ENCODE measurements around the gene PFKFB2.

The PFKFB2 gene

DNA sequence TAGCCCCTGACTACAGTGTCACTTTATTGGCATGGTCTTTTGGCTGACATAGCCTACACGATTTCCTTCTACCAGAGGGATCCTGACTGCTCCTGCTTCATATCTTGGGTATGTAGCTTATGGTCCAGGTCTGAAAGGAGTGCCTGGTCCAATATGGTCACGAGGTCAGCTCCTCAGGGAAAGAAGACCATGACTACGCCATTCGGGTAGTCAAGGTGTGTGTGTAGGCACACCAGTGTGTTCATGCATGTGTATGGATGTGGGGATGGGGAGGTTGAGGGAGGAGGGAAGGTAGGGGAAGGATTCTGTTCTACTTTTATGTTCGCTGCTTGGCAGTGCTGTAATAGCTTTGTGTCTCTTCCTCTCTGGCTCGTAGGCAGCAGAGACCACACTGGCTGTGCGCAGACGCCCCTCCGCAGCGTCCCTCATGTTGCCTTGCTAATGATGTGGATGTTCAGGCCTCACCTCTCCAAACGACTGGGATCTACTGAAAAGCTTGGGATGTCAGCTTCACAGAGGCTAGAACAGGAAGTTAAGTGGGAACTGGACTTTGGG, 25.6 kb downstream of the PFKFB2 start:
- H3K4me2 ChIP-seq, result no peak overlapping the region
- H3K9ac ChIP-seq, result no peak overlapping the region
- H3K27me3 ChIP-seq, result no peaks in the 10 kb centered on the region
- H3K27ac ChIP-seq, result no peak overlapping the region
- no peak for TF ChIP-seq Cebpa-rat (IDR thresholded peaks at IDR 0.05)
- no peaks in the 10 kb centered on the region for H4K20me1 ChIP-seq
- no peak overlapping the region for H3K4me3 ChIP-seq
- no peaks in the 10 kb centered on the region for H3K9me3 ChIP-seq (replicated peaks in 1 of 11)
- H3K36me3 ChIP-seq, result no peaks in the 10 kb centered on the region
- H3K4me1 ChIP-seq, result no peaks in the 10 kb centered on the region

GRCh38 chr1:207079706-207080241, 26.7 kb downstream of the PFKFB2 start:
- H3K27ac ChIP-seq, result no peak overlapping the region
- H3K9me3 ChIP-seq (replicated peaks in 1 of 11), result no peaks in the 10 kb centered on the region
- TF ChIP-seq Cebpa-rat (IDR thresholded peaks at IDR 0.05), result no peak
- H3K4me2 ChIP-seq, result no peak overlapping the region
- peaks cover 0 to 6% (median 0%) of the 10 kb centered on the region in 10 experiments; a peak in 5 of 20 replicates for H3K4me1 ChIP-seq
- H3K4me3 ChIP-seq, result no peak overlapping the region
- H3K36me3 ChIP-seq, result no peaks in the 10 kb centered on the region
- H3K27me3 ChIP-seq, result no peaks in the 10 kb centered on the region
- no peak overlapping the region for H3K9ac ChIP-seq
- H4K20me1 ChIP-seq, result no peaks in the 10 kb centered on the region

DNA sequence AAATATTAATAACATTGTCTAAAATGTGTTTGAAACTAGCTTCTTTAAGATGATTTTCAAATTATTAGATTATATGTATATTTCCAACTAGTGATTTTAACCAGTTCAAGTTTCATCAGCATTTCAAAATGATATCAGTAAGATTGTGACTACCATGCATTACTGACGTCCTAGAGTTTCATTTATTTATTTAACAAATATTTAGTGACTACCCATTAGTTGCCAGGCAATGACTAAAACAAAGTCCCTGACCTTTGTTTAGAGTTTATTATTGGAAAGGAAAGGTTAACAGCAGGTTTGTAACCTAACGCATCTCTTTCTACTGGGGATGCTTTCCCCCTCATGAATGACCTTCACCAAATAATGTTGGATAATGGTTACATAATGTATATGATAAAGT, 28.0 kb downstream of the PFKFB2 start:
- Histone ChIP-seq H3K4me3 (no peak overlapping the region), H3K9ac (no peak overlapping the region), H3K27me3 (no peaks in the 10 kb centered on the region), H3K4me2 (no peak overlapping the region), H3K9me3 (replicated peaks in 1 of 11) (no peaks in the 10 kb centered on the region), H3K4me1 (peaks cover 0 to 18% (median 0%) of the 10 kb centered on the region in 10 experiments; a peak in 6 of 20 replicates), H4K20me1 (no peaks in the 10 kb centered on the region), H3K36me3 (no peaks in the 10 kb centered on the region), H3K27ac (no peak overlapping the region)
- no peak for TF ChIP-seq Cebpa-rat (IDR thresholded peaks at IDR 0.05)

DNA sequence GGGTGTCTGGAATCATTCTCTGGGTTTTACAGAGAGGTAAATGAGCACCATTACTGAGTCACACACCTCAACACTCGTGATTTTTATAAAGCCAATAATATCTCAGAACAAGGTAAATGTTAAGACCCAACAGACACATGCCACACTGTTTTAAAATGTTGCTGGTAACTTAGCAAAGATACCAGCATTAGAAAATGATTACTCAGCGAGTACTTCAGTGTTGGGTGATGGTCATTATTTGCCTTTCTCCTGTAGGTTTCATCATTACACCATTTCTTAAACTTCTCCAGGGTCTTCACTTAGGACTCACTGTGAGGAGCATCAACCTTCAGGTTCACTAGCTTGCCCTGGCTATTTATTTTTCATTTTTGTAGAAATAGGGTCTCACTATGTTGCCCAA, 28.7 kb downstream of the PFKFB2 start:
- Histone ChIP-seq H3K36me3 (no peaks in the 10 kb centered on the region), H3K9me3 (replicated peaks in 1 of 11) (no peaks in the 10 kb centered on the region), H4K20me1 (no peaks in the 10 kb centered on the region), H3K9ac (no peak overlapping the region), H3K4me3 (no peak overlapping the region), H3K27ac (no peak overlapping the region), H3K4me2 (no peak overlapping the region), H3K4me1 (peaks cover 0 to 19% (median 0%) of the 10 kb centered on the region in 10 experiments; a peak in 6 of 20 replicates), H3K27me3 (no peaks in the 10 kb centered on the region)
- no peak for TF ChIP-seq Cebpa-rat (IDR thresholded peaks at IDR 0.05)

GRCh38 chr1:207084232-207084631, 31.2 kb downstream of the PFKFB2 start:
- TF ChIP-seq Cebpa-rat (IDR thresholded peaks at IDR 0.05), result no peak
- Histone ChIP-seq H4K20me1 (no peaks in the 10 kb centered on the region), H3K4me3 (no peak overlapping the region), H3K36me3 (no peaks in the 10 kb centered on the region), H3K27me3 (no peaks in the 10 kb centered on the region), H3K4me1 (peaks cover 6 to 27% (median 7%) of the 10 kb centered on the region in 10 experiments; a peak in 18 of 20 replicates), H3K4me2 (peak overlapping the region in 2 of 11 experiments; percentile 25 to 57; a peak in 1 of 22 replicates), H3K9me3 (replicated peaks in 1 of 11) (no peaks in the 10 kb centered on the region), H3K27ac (no peak overlapping the region), H3K9ac (no peak overlapping the region)

- Histone ChIP-seq H3K9ac (no peak overlapping the region), H3K27ac (no peak overlapping the region), H3K36me3 (no peaks in the 10 kb centered on the region), H3K4me2 (peak overlapping the region in 3 of 11 experiments; percentile 25 to 57 (median 36); a peak in 5 of 22 replicates), H3K27me3 (no peaks in the 10 kb centered on the region), H3K4me3 (no peak overlapping the region), H4K20me1 (no peaks in the 10 kb centered on the region), H3K9me3 (replicated peaks in 1 of 11) (no peaks in the 10 kb centered on the region), H3K4me1 (peaks cover 10 to 32% (median 12%) of the 10 kb centered on the region in 10 experiments; a peak in 18 of 20 replicates)
- TF ChIP-seq Cebpa-rat (IDR thresholded peaks at IDR 0.05), result no peak
These were observed 31.7 kb downstream of the PFKFB2 start for GRCh38 chr1:207084701-207085180.

GRCh38 chr1:207085887-207086286, 32.8 kb downstream of the PFKFB2 start:
- no peaks in the 10 kb centered on the region for H4K20me1 ChIP-seq
- peaks cover 10 to 39% (median 14%) of the 10 kb centered on the region in 10 experiments; a peak in 18 of 20 replicates for H3K4me1 ChIP-seq
- no peak overlapping the region for H3K4me3 ChIP-seq
- no peaks in the 10 kb centered on the region for H3K9me3 ChIP-seq (replicated peaks in 1 of 11)
- no peak overlapping the region for H3K9ac ChIP-seq
- no peak for TF ChIP-seq Cebpa-rat (IDR thresholded peaks at IDR 0.05)
- H3K4me2 ChIP-seq, result peak overlapping the region in 1 of 11 experiments; percentile 57; a peak in 1 of 22 replicates
- H3K36me3 ChIP-seq, result no peaks in the 10 kb centered on the region
- no peaks in the 10 kb centered on the region for H3K27me3 ChIP-seq
- no peak overlapping the region for H3K27ac ChIP-seq

DNA sequence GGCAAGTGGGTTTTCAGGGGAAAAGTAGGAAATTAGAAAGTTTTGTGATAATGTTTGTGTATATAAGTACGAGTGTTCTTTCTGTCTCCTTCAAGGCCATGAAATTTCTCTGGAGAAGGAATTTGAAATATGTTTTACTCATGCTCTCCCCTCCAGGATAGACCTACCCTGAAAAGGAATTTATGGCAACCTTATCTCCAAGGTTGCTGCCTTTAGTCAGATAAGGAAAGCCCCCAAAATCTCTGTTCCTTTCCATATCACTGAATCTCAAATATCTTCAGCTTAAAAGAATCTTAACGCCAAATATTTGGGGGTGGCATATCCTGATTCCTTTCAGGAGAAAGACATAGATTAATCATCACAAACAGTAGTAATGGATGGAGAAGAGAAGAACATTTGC, 35.1 kb downstream of the PFKFB2 start:
- H3K27ac ChIP-seq, result no peak overlapping the region
- no peak overlapping the region; a peak in 2 of 22 replicates for H3K4me2 ChIP-seq
- no peaks in the 10 kb centered on the region for H3K36me3 ChIP-seq
- H3K27me3 ChIP-seq, result no peaks in the 10 kb centered on the region
- TF ChIP-seq Cebpa-rat (IDR thresholded peaks at IDR 0.05), result no peak
- no peak overlapping the region for H3K4me3 ChIP-seq
- H3K4me1 ChIP-seq, result peaks cover 10 to 46% (median 14%) of the 10 kb centered on the region in 10 experiments; a peak in 18 of 20 replicates
- no peaks in the 10 kb centered on the region for H4K20me1 ChIP-seq
- no peak overlapping the region for H3K9ac ChIP-seq
- H3K9me3 ChIP-seq (replicated peaks in 1 of 11), result no peaks in the 10 kb centered on the region

DNA sequence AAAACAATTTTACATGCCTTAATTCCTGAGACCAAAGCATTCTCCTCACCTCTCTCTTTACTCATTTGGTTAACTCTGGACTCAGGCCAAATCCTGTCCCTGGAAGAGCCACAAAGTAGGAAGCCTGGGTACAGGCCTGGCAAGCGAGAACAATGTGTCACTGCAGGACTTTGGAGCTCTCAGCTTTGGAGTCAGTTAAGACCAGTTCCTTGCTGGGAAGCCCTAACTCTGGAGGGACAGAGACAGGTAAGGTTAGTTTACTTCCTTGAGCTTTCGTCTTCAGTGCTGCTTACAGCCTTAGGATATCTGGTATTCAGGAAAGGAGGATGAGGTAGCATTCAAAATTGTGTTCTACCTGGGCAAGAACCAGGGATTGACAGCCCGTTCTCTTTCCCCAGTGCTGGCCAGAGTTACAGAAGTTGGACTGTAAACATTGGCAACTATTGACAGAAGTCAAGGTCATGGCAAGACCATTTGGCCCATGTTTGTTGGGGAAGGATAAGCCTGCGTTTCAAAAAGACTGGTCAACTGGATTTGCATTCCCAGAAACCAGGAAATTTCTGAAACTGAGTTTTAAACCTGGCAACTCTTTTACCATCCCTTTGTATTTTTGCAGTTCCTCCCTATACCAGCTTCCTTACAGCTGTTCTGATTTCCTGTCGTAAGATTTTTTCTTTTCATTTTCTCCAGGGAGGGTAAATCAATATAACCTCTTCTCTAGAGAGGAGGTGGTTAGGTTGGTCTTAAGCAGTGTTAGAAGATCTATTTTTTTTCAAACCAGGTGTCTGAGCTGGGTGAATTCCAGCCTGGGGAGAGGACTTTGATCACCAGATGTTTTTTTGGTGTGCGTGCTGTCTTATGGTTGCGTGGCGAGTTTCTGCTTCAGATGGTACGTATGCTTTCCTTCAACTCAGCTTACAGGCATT, 35.9 kb downstream of the PFKFB2 start, which contains the start of gene C4BPB:
C4BPB (plus strand) TSS at position 160 of the 926 bp plus-strand sequence; CDS start at position 832, 672 bp downstream.
- Histone ChIP-seq H3K36me3 (no peaks in the 10 kb centered on the region), H3K4me1 (peaks cover 10 to 46% (median 14%) of the 10 kb centered on the region in 10 experiments; a peak in 18 of 20 replicates), H3K9ac (peak within 1 kb of the TSS in 1 of 11 experiments; percentile 13; a peak in 1 of 22 replicates), H3K4me3 (no peak within 1 kb of the TSS), H3K9me3 (replicated peaks in 1 of 11) (no peaks in the 10 kb centered on the region), H3K27me3 (no peaks in the 10 kb centered on the region), H4K20me1 (no peaks in the 10 kb centered on the region), H3K27ac (no peak within 1 kb of the TSS; a peak in 1 of 22 replicates), H3K4me2 (peak within 1 kb of the TSS; percentile 43 to 83 (median 55))
- no peak for TF ChIP-seq Cebpa-rat (IDR thresholded peaks at IDR 0.05)

Measured in BLaER1 treated with 17β-estradiol and CSF1 and Interleukin-3, amounts not matched to agents 10 nM and 100 nM (cell line).